GM18868 (cell line): Measurements from ENCODE around the gene DTNB.
A peak's percentile ranks its signal among the peaks of the same experiment; 100 is the strongest.

Experiments used
- ATAC-seq: cut with Tn5 transposase; IDR thresholded peaks from one replicate; pipeline ENCODE4 v1.9.1; 2021; ENCODE audit warnings: mild to moderate bottlenecking, moderate library complexity; ENCODE audit not compliant: unreplicated experiment

Gene DTNB

GRCh38 chr2:25512707-25513106, 160.7 kb downstream of the DTNB start:
- ATAC-seq = no peak

- no peak for ATAC-seq
These were observed 167.2 kb downstream of the DTNB start for GRCh38 chr2:25506226-25506625.

- ATAC-seq = no peak
These were observed 167.8 kb downstream of the DTNB start for GRCh38 chr2:25505622-25506021.

- ATAC-seq = no peak
These were observed 168.2 kb downstream of the DTNB start for GRCh38 chr2:25505182-25505581.

GRCh38 chr2:25504266-25504665, 169.1 kb downstream of the DTNB start:
- no peak for ATAC-seq

- ATAC-seq = no peak
These were observed 174.2 kb downstream of the DTNB start for GRCh38 chr2:25499157-25499556.

GRCh38 chr2:25497918-25498407, 175.4 kb downstream of the DTNB start:
- peak; percentile 83 for ATAC-seq

GRCh38 chr2:25497229-25497917, 176.0 kb downstream of the DTNB start:
- peak; percentile 23 for ATAC-seq

- ATAC-seq = no peak
These were observed 178.8 kb downstream of the DTNB start for GRCh38 chr2:25494616-25495015.

- ATAC-seq = no peak
These were observed 180.2 kb downstream of the DTNB start for GRCh38 chr2:25493207-25493606.

- ATAC-seq = no peak
These were observed 180.7 kb downstream of the DTNB start for GRCh38 chr2:25492726-25493125.

- no peak for ATAC-seq
These were observed 181.3 kb downstream of the DTNB start for GRCh38 chr2:25491966-25492532.

- no peak for ATAC-seq
These were observed 182.2 kb downstream of the DTNB start for GRCh38 chr2:25491003-25491696.

GRCh38 chr2:25490217-25490616, 183.2 kb downstream of the DTNB start:
- ATAC-seq = no peak

- no peak for ATAC-seq
These were observed 183.7 kb downstream of the DTNB start for GRCh38 chr2:25489631-25490030.

- peak; percentile 71 for ATAC-seq
These were observed 189.6 kb downstream of the DTNB start for GRCh38 chr2:25483607-25484266.

GRCh38 chr2:25482341-25482740, 191.0 kb downstream of the DTNB start:
- ATAC-seq = no peak

GRCh38 chr2:25481381-25482300, 191.7 kb downstream of the DTNB start:
- ATAC-seq = no peak

- ATAC-seq = no peak
These were observed 192.8 kb downstream of the DTNB start for GRCh38 chr2:25480561-25480960.

GRCh38 chr2:25479761-25480160, 193.6 kb downstream of the DTNB start:
- no peak for ATAC-seq
